Neural cell (in vitro differentiated cells): ENCODE measurements around the gene CSGALNACT2.

Experiments used
- EP300 ChIP-seq: fragments of 450-650 bp; conservative IDR thresholded peaks from 2 replicates; pipeline ENCODE4 v1.6.1; 2014; ENCODE audit warnings: antibody characterized with exemption, mild to moderate bottlenecking, moderate library complexity; ENCODE audit not compliant: poor library complexity, severe bottlenecking
- EZH2 ChIP-seq: fragments of 200-600, 300-800 bp; shearing (Covaris generic), sonication (generic); IDR thresholded peaks from 2 replicates; pipeline ENCODE4 v1.6.1; 2014; ENCODE audit warnings: antibody characterized with exemption, low read length, borderline replicate concordance, mild to moderate bottlenecking; ENCODE audit not compliant: insufficient read depth, poor library complexity, severe bottlenecking
- MXI1 ChIP-seq: fragments of 450-650 bp; conservative IDR thresholded peaks from 2 replicates; pipeline ENCODE4 v1.6.1; 2014; ENCODE audit warnings: antibody characterized with exemption, mild to moderate bottlenecking; ENCODE audit not compliant: poor library complexity, severe bottlenecking
- POLR2AphosphoS5 ChIP-seq: IDR thresholded peaks from 2 replicates; pipeline ENCODE4 v1.6.1; 2012
- RAD21 ChIP-seq: fragments of 450-650 bp; conservative IDR thresholded peaks from 2 replicates; pipeline ENCODE4 v1.6.1; 2014; ENCODE audit warnings: antibody characterized with exemption, mild to moderate bottlenecking, moderate library complexity
- SMC3 ChIP-seq: fragments of 450-650 bp; conservative IDR thresholded peaks from 2 replicates; pipeline ENCODE4 v1.6.1; 2014; ENCODE audit warnings: antibody characterized with exemption, mild to moderate bottlenecking, moderate library complexity; ENCODE audit not compliant: poor library complexity
- TAF1 ChIP-seq: IDR thresholded peaks from 2 replicates; pipeline ENCODE4 v1.6.1; 2012; ENCODE audit warnings: low read depth
- TF ChIP-seq, protein P1 (sequence below): fragments of 450-650 bp; IDR thresholded peaks from 2 replicates; pipeline ENCODE4 v1.5.1; 2014; ENCODE audit warnings: antibody characterized with exemption, mild to moderate bottlenecking, moderate library complexity; ENCODE audit not compliant: poor library complexity, severe bottlenecking
- TF ChIP-seq, protein P2 (sequence below): IDR thresholded peaks from 2 replicates; pipeline ENCODE4 v1.6.1; 2012; ENCODE audit warnings: borderline replicate concordance

DNA sequence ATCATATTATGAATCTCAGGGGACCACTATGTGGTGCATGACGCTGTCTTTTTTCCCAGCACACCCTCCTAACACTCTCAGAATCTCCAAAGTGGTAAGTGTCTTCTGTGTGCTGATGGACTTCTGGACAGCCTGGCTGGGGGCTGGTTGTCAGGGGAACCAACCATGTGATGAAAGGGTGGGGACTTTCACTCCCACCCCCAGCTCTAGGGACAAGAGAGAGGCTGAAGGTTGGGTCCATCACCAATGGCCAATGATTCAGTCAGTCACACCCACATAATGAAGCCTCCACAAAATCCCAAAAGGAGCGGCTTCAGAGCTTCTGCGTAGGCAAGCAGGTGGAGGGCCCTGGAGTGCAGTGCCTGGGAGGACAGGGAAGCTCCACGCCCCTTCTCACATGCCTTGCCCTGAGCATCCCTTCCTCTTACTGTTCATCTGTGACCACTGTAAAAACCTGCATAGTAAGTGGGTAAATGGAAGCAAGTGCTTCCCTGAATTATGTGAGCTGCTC lies 84.0 kb downstream of the CSGALNACT2 start:
- no peak for TF ChIP-seq EP300
- TF ChIP-seq, protein P1, sequence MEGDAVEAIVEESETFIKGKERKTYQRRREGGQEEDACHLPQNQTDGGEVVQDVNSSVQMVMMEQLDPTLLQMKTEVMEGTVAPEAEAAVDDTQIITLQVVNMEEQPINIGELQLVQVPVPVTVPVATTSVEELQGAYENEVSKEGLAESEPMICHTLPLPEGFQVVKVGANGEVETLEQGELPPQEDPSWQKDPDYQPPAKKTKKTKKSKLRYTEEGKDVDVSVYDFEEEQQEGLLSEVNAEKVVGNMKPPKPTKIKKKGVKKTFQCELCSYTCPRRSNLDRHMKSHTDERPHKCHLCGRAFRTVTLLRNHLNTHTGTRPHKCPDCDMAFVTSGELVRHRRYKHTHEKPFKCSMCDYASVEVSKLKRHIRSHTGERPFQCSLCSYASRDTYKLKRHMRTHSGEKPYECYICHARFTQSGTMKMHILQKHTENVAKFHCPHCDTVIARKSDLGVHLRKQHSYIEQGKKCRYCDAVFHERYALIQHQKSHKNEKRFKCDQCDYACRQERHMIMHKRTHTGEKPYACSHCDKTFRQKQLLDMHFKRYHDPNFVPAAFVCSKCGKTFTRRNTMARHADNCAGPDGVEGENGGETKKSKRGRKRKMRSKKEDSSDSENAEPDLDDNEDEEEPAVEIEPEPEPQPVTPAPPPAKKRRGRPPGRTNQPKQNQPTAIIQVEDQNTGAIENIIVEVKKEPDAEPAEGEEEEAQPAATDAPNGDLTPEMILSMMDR: no peak
- no peak for TF ChIP-seq EZH2
- TF ChIP-seq POLR2AphosphoS5: no peak
- TF ChIP-seq TAF1: no peak
- no peak for TF ChIP-seq RAD21
- TF ChIP-seq, protein P2, sequence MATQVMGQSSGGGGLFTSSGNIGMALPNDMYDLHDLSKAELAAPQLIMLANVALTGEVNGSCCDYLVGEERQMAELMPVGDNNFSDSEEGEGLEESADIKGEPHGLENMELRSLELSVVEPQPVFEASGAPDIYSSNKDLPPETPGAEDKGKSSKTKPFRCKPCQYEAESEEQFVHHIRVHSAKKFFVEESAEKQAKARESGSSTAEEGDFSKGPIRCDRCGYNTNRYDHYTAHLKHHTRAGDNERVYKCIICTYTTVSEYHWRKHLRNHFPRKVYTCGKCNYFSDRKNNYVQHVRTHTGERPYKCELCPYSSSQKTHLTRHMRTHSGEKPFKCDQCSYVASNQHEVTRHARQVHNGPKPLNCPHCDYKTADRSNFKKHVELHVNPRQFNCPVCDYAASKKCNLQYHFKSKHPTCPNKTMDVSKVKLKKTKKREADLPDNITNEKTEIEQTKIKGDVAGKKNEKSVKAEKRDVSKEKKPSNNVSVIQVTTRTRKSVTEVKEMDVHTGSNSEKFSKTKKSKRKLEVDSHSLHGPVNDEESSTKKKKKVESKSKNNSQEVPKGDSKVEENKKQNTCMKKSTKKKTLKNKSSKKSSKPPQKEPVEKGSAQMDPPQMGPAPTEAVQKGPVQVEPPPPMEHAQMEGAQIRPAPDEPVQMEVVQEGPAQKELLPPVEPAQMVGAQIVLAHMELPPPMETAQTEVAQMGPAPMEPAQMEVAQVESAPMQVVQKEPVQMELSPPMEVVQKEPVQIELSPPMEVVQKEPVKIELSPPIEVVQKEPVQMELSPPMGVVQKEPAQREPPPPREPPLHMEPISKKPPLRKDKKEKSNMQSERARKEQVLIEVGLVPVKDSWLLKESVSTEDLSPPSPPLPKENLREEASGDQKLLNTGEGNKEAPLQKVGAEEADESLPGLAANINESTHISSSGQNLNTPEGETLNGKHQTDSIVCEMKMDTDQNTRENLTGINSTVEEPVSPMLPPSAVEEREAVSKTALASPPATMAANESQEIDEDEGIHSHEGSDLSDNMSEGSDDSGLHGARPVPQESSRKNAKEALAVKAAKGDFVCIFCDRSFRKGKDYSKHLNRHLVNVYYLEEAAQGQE: no peak
- no peak for TF ChIP-seq MXI1
- TF ChIP-seq SMC3: no peak
